IMR-90 (cell line): ENCODE results near the gene IL17B. TPM values are rescaled to one million over a fixed set of nuclear protein-coding genes. Genes with fewer than 3 reads are reported as not detected.
A peak's percentile ranks its signal among the peaks of the same experiment; 100 is the strongest.

ENCODE experiments used
- ATAC-seq: fragments of 200-7000 bp; cut with Tn5 transposase; 2 replicates; pipeline ENCODE4 v1.9.1; 2020; ENCODE audit warnings: low read depth, mild to moderate bottlenecking, moderate library complexity
- BruUV-seq: library from RNA; stranded (reverse); fragments of 400-500 nt; replicated peaks from 2 replicates; lab custom pipeline; 2021; lab: Mats Ljungman, UMichigan
- CTCF ChIA-PET: fragments of 300-600 bp; formaldehyde crosslinking; extraction: SDS; loops from one replicate; lab custom pipeline; 2021; ENCODE audit warnings: antibody characterized with exemption; lab: Yijun Ruan, JAX
- POLR2A ChIA-PET: fragments of 300-600 bp; sonication (Branson Sonifier 250); formaldehyde crosslinking; loops from one replicate; lab custom pipeline; 2022; ENCODE audit warnings: antibody characterized with exemption; ENCODE audit not compliant: unreplicated experiment; lab: Charles Lee
- DNase-seq: peaks from one replicate; pipeline ENCODE4 v3.0.0; 2013
- H2AFZ ChIP-seq: replicated peaks from 2 replicates; pipeline ENCODE3; 2013; ENCODE audit warnings: low read length, mild to moderate bottlenecking; ENCODE audit not compliant: poor library complexity
- H2AK5ac ChIP-seq: 2 replicates; pipeline ENCODE4 v1.6.1; 2013; ENCODE audit warnings: low read depth, low read length, inconsistent platforms
- H2AK9ac ChIP-seq: replicated peaks from 2 replicates; pipeline ENCODE3; 2013; ENCODE audit warnings: mild to moderate bottlenecking, low read depth, low read length, moderate library complexity; ENCODE audit not compliant: poor library complexity
- H2BK120ac ChIP-seq: 2 replicates; pipeline ENCODE4 v1.6.1; 2013; ENCODE audit warnings: low read depth, low read length, inconsistent platforms
- H2BK15ac ChIP-seq: 3 replicates; pipeline ENCODE4 v1.6.1; 2013; ENCODE audit warnings: low read depth, low read length, inconsistent platforms
- H2BK20ac ChIP-seq: 2 replicates; pipeline ENCODE4 v1.6.1; 2013; ENCODE audit warnings: low read depth, mild to moderate bottlenecking, inconsistent platforms, low read length, moderate library complexity
- H2BK5ac ChIP-seq: 2 replicates; pipeline ENCODE4 v1.6.1; 2013; ENCODE audit warnings: mild to moderate bottlenecking, low read depth, low read length, inconsistent platforms; ENCODE audit not compliant: poor library complexity, severe bottlenecking
- H3K14ac ChIP-seq: replicated peaks from 2 replicates; pipeline ENCODE4 v1.6.1; 2013; ENCODE audit warnings: low read depth, low read length, inconsistent platforms
- H3K18ac ChIP-seq: 2 replicates; pipeline ENCODE4 v1.6.1; 2013; ENCODE audit warnings: low read depth, low read length, control low read depth
- H3K23ac ChIP-seq: 2 replicates; pipeline ENCODE4 v1.6.1; 2013; ENCODE audit warnings: low read depth, low read length, inconsistent platforms
- H3K27ac ChIP-seq: 2 replicates; pipeline ENCODE4 v1.5.1; 2013; ENCODE audit warnings: mild to moderate bottlenecking, control low read depth, low read length; ENCODE audit not compliant: insufficient read depth
- H3K27me3 ChIP-seq: 2 replicates; pipeline ENCODE4 v1.6.1; 2013; ENCODE audit warnings: low read length; ENCODE audit not compliant: control insufficient read depth, insufficient read depth
- H3K36me3 ChIP-seq: 2 replicates; pipeline ENCODE4 v1.6.1; 2013; ENCODE audit warnings: low read length, mixed read lengths; ENCODE audit not compliant: control insufficient read depth, insufficient read depth
- H3K4ac ChIP-seq: 2 replicates; pipeline ENCODE4 v1.6.1; 2013; ENCODE audit warnings: low read depth, low read length, inconsistent platforms
- H3K4me1 ChIP-seq: 2 replicates; pipeline ENCODE4 v1.6.1; 2013; ENCODE audit warnings: low read length, mixed read lengths; ENCODE audit not compliant: control insufficient read depth, insufficient read depth
- H3K4me2 ChIP-seq: 2 replicates; pipeline ENCODE4 v1.6.1; 2013; ENCODE audit warnings: low read depth, mild to moderate bottlenecking, control low read depth, low read length, moderate library complexity
- H3K4me3 ChIP-seq: 2 replicates; pipeline ENCODE4 v1.5.1; 2013; ENCODE audit warnings: low read depth, mild to moderate bottlenecking, control low read depth, low read length, moderate library complexity; ENCODE audit not compliant: insufficient read depth
- H3K56ac ChIP-seq: 2 replicates; pipeline ENCODE4 v1.6.1; 2013; ENCODE audit warnings: low read length, inconsistent platforms; ENCODE audit not compliant: insufficient read depth; ENCODE audit errors: extremely low read depth
- H3K79me1 ChIP-seq, 2 experiments: 2 replicates each; pipeline ENCODE4 v1.6.1; 2013; ENCODE audit warnings: low read length in 2 of 2, inconsistent platforms in 1 of 2, low read depth in 1 of 2
- H3K9ac ChIP-seq: 2 replicates; pipeline ENCODE4 v1.6.1; 2013; ENCODE audit warnings: low read depth, low read length, control low read depth
- H3K9me1 ChIP-seq: 2 replicates; pipeline ENCODE4 v1.6.1; 2013; ENCODE audit warnings: low read length, inconsistent platforms; ENCODE audit not compliant: insufficient read depth
- H3K9me3 ChIP-seq: 2 replicates; pipeline ENCODE4 v1.6.1; 2013; ENCODE audit warnings: low read length; ENCODE audit not compliant: control insufficient read depth, insufficient read depth
- H4K20me1 ChIP-seq: 2 replicates; pipeline ENCODE4 v1.6.1; 2013; ENCODE audit warnings: low read length, inconsistent platforms; ENCODE audit not compliant: insufficient read depth
- H4K5ac ChIP-seq: 2 replicates; pipeline ENCODE4 v1.6.1; 2013; ENCODE audit warnings: mild to moderate bottlenecking, low read depth, low read length, control low read depth
- H4K8ac ChIP-seq, 2 experiments: 2 replicates each; pipeline ENCODE4 v1.6.1; 2013; ENCODE audit warnings: low read depth in 2 of 2, low read length in 2 of 2, control low read depth in 1 of 2, inconsistent platforms in 1 of 2
- H4K91ac ChIP-seq: 2 replicates; pipeline ENCODE4 v1.6.1; 2013; ENCODE audit warnings: low read depth, low read length, inconsistent platforms; ENCODE audit not compliant: insufficient read depth
- BHLHE40 ChIP-seq: fragments of 150-350 bp; IDR thresholded peaks from 2 replicates; pipeline ENCODE4 v1.6.1; 2016; ENCODE audit warnings: mild to moderate bottlenecking, low read depth, low read length
- CEBPB ChIP-seq: IDR thresholded peaks from 2 replicates; pipeline ENCODE4 v1.6.1; 2012; ENCODE audit warnings: low read depth, low read length, improper control_type of control experiment
- CHD1 ChIP-seq: IDR thresholded peaks from 2 replicates; pipeline ENCODE4 v1.6.1; 2012; ENCODE audit warnings: low read depth, low read length, improper control_type of control experiment
- ELK1 ChIP-seq: fragments of 150-350 bp; IDR thresholded peaks from 2 replicates; pipeline ENCODE4 v1.6.1; 2016; ENCODE audit warnings: low read depth, mild to moderate bottlenecking, low read length, moderate library complexity, borderline replicate concordance
- FOS ChIP-seq: fragments of 150-350 bp; IDR thresholded peaks from 2 replicates; pipeline ENCODE4 v1.6.1; 2016; ENCODE audit warnings: low read depth, low read length
- MAZ ChIP-seq: IDR thresholded peaks from 2 replicates; pipeline ENCODE4 v1.6.1; 2012; ENCODE audit warnings: low read depth, mild to moderate bottlenecking, low read length, improper control_type of control experiment, moderate library complexity, borderline replicate concordance
- MXI1 ChIP-seq: IDR thresholded peaks from 2 replicates; pipeline ENCODE4 v1.6.1; 2012; ENCODE audit warnings: low read depth, mild to moderate bottlenecking, low read length, moderate library complexity, borderline replicate concordance
- NFE2L2 ChIP-seq: fragments of 150-350 bp; IDR thresholded peaks from 2 replicates; pipeline ENCODE4 v1.6.1; 2016; ENCODE audit warnings: low read depth, mild to moderate bottlenecking, low read length
- POLR2A ChIP-seq: IDR thresholded peaks from 2 replicates; pipeline ENCODE4 v1.6.1; 2012; ENCODE audit warnings: mild to moderate bottlenecking, low read depth, low read length
- RAD21 ChIP-seq: IDR thresholded peaks from 2 replicates; pipeline ENCODE4 v1.6.1; 2012; ENCODE audit warnings: low read length, improper control_type of control experiment
- RCOR1 ChIP-seq: IDR thresholded peaks from 2 replicates; pipeline ENCODE4 v1.6.1; 2012; ENCODE audit warnings: mild to moderate bottlenecking, low read length, improper control_type of control experiment; ENCODE audit not compliant: insufficient replicate concordance
- RFX5 ChIP-seq: IDR thresholded peaks from 2 replicates; pipeline ENCODE4 v1.8.0; 2012; ENCODE audit warnings: low read depth, mild to moderate bottlenecking, low read length, moderate library complexity
- SMC3 ChIP-seq: fragments of 150-350 bp; IDR thresholded peaks from 2 replicates; pipeline ENCODE4 v1.6.1; 2016; ENCODE audit warnings: low read depth, mild to moderate bottlenecking, antibody characterized with exemption, low read length, moderate library complexity
- USF2 ChIP-seq: fragments of 150-350 bp; IDR thresholded peaks from 2 replicates; pipeline ENCODE4 v1.6.1; 2017; ENCODE audit warnings: mild to moderate bottlenecking, antibody characterized with exemption, low read length, low read depth
- dilution Hi-C: fragments of 300-500 bp; cut with HindIII; formaldehyde crosslinking; loops from one replicate; pipeline ENCODE4 v1.14.3; 2018; ENCODE audit warnings: low sequenced_read_pairs; ENCODE audit not compliant: unreplicated experiment
- in situ Hi-C: fragments of 300-500 bp; cut with MboI; formaldehyde crosslinking; loops from 3 replicates; pipeline ENCODE4 v1.14.3; 2019; ENCODE audit warnings: low sequenced_read_pairs, inconsistent platforms, mixed read lengths
- intact Hi-C: fragments of 100-400 bp; cut with micrococcal nuclease; formaldehyde crosslinking; loops from 2 replicates; pipeline ENCODE4 v1.10.0; 2022
- polyA plus RNA-seq, 3 experiments: library from polyadenylated mRNA; depleted of rRNA; stranded (reverse); fragments of >200 nt; gene quantifications; 2 replicates each; pipeline ENCODE4 v1.2.3, GENCODE V29; 2012; ENCODE audit warnings: low replicate concordance in 1 of 3
- total RNA-seq: library from RNA; depleted of rRNA; stranded (reverse); fragments of >200 nt; gene quantifications from 2 replicates; pipeline ENCODE4 v1.2.3, GENCODE V29; 2012
- TF ChIP-seq, protein P1 (sequence below): conservative IDR thresholded peaks from 2 replicates; pipeline ENCODE4 v1.5.1; 2012; ENCODE audit warnings: mild to moderate bottlenecking, low read depth, low read length, improper control_type of control experiment

The IL17B gene
- total and polyA plus RNA-seq, 2 of the 4 experiments (the other 2 are of a cell fraction), result 0.31 TPM; not detected in 1

- no peak for ATAC-seq
- Histone ChIP-seq H2AK5ac (no peak overlapping the region), H3K56ac (no peak overlapping the region), H3K27me3 (no peaks in the 10 kb centered on the region), H3K4ac (no peak overlapping the region), H2BK15ac (no peak overlapping the region), H3K79me1 (0 out of 4 replicates have a peak, but pooled peaks cover 0 to 10% of the 10 kb centered on the region in 2 experiments), H2AFZ (no peak overlapping the region), H4K5ac (no peak overlapping the region), H4K20me1 (peaks cover 6% of the 10 kb centered on the region), H3K23ac (no peak overlapping the region), H2AK9ac (no peak overlapping the region), H3K14ac (no peak overlapping the region), H2BK120ac (no peak overlapping the region), H3K27ac (no peak overlapping the region), H2BK20ac (no peak overlapping the region), H3K9me1 (peaks cover 6% of the 10 kb centered on the region), H3K18ac (no peak overlapping the region), H3K9ac (no peak overlapping the region), H4K8ac (peak overlapping the region in 1 of 2 experiments; percentile 16; a peak in 1 of 4 replicates), H3K9me3 (no peaks in the 10 kb centered on the region), H3K36me3 (no peaks in the 10 kb centered on the region), H3K4me1 (peaks cover 11% of the 10 kb centered on the region), H4K91ac (no peak overlapping the region), H3K4me2 (no peak overlapping the region), H3K4me3 (no peak overlapping the region), H2BK5ac (no peak overlapping the region)
- ChIA-PET POLR2A (no interaction called here), CTCF (interaction anchor here (0.6 to 1.0 kb wide), 2 partner anchors 14 to 18 kb away, joined by 3 to 7 read pairs; no protein-coding TSS in a partner anchor)
- intact Hi-C loops (no loop called here), dilution Hi-C loops (no loop called here), in situ Hi-C loops (no loop called here)
- TF ChIP-seq BHLHE40 (no peak), MAZ (no peak), POLR2A (no peak), ELK1 (no peak), RCOR1 (no peak), FOS (no peak), RFX5 (no peak), RAD21 (no peak), NFE2L2 (no peak), USF2 (no peak), CHD1 (no peak), CEBPB (no peak), SMC3 (no peak), MXI1 (no peak)
- TF ChIP-seq, protein P1, sequence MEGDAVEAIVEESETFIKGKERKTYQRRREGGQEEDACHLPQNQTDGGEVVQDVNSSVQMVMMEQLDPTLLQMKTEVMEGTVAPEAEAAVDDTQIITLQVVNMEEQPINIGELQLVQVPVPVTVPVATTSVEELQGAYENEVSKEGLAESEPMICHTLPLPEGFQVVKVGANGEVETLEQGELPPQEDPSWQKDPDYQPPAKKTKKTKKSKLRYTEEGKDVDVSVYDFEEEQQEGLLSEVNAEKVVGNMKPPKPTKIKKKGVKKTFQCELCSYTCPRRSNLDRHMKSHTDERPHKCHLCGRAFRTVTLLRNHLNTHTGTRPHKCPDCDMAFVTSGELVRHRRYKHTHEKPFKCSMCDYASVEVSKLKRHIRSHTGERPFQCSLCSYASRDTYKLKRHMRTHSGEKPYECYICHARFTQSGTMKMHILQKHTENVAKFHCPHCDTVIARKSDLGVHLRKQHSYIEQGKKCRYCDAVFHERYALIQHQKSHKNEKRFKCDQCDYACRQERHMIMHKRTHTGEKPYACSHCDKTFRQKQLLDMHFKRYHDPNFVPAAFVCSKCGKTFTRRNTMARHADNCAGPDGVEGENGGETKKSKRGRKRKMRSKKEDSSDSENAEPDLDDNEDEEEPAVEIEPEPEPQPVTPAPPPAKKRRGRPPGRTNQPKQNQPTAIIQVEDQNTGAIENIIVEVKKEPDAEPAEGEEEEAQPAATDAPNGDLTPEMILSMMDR, result no peak
- BruUV-seq, result no TSS peak
- DNase-seq, result no peak
Measured at GRCh38 chr5:149399775-149400174, 20.7 kb upstream of the IL17B start.
